PC-3 (cell line): Measurements from ENCODE around the gene SRGAP3. TPM values are rescaled to one million over a fixed set of nuclear protein-coding genes. Genes with fewer than 3 reads are reported as not detected.

Experiments
- ATAC-seq: fragments of 200-7000 bp; cut with Tn5 transposase; 2 replicates; pipeline ENCODE4 v1.9.1; 2020; ENCODE audit warnings: mild to moderate bottlenecking, moderate library complexity
- BruUV-seq: library from RNA; stranded (reverse); fragments of 400-500 nt; replicated peaks from 2 replicates; lab custom pipeline; 2021; lab: Mats Ljungman, UMichigan
- CTCF ChIA-PET: fragments of 300-600 bp; sonication (Branson Sonifier 250); formaldehyde crosslinking; loops from one replicate; lab custom pipeline; 2022; ENCODE audit warnings: antibody characterized with exemption; lab: Charles Lee
- POLR2A ChIA-PET: fragments of 300-600 bp; sonication (Branson Sonifier 250); formaldehyde crosslinking; loops from one replicate; lab custom pipeline; 2022; ENCODE audit warnings: antibody characterized with exemption; ENCODE audit not compliant: unreplicated experiment; lab: Charles Lee
- DNase-seq: peaks from one replicate; pipeline ENCODE4 v3.0.0-alpha.2; 2015
- H2AFZ ChIP-seq: fragments of 300-600 bp; sonication (generic); 2 replicates; pipeline ENCODE4 v1.6.0; 2016; ENCODE audit warnings: antibody characterized with exemption, low read length
- H3F3A ChIP-seq: fragments of 300-600 bp; sonication (generic); one replicate; pipeline ENCODE4 v1.6.0; 2017; ENCODE audit warnings: antibody characterized with exemption, low read length, control low read depth, mild to moderate bottlenecking; ENCODE audit not compliant: unreplicated experiment
- H3K27ac ChIP-seq: fragments of 300-600 bp; sonication (generic); 2 replicates; pipeline ENCODE4 v1.5.1; 2016; ENCODE audit warnings: mild to moderate bottlenecking, low read length
- H3K27me3 ChIP-seq: fragments of 300-600 bp; sonication (generic); 2 replicates; pipeline ENCODE4 v1.6.1; 2016; ENCODE audit warnings: low read length, mixed read lengths
- H3K36me3 ChIP-seq: fragments of 300-600 bp; sonication (generic); 2 replicates; pipeline ENCODE4 v1.6.1; 2016; ENCODE audit warnings: low read depth, mixed run types, low read length, mixed read lengths
- H3K4me1 ChIP-seq: fragments of 300-600 bp; sonication (generic); 2 replicates; pipeline ENCODE4 v1.5.1; 2016; ENCODE audit warnings: low read length; ENCODE audit not compliant: insufficient read depth
- H3K4me2 ChIP-seq: fragments of 300-600 bp; sonication (generic); 2 replicates; pipeline ENCODE4 v1.6.0; 2016; ENCODE audit warnings: low read length
- H3K4me3 ChIP-seq: fragments of 300-600 bp; sonication (generic); 2 replicates; pipeline ENCODE4 v1.5.1; 2016; ENCODE audit warnings: mild to moderate bottlenecking, low read length, mixed read lengths
- H3K79me2 ChIP-seq: fragments of 300-600 bp; sonication (generic); 2 replicates; pipeline ENCODE4 v1.6.1; 2017; ENCODE audit warnings: low read length, mixed read lengths
- H3K9ac ChIP-seq: fragments of 300-600 bp; sonication (generic); 2 replicates; pipeline ENCODE4 v1.6.0; 2016; ENCODE audit warnings: mild to moderate bottlenecking, low read length
- H3K9me2 ChIP-seq: fragments of 300-600 bp; sonication (generic); replicated peaks from 2 replicates; pipeline ENCODE4 v1.6.1; 2016; ENCODE audit warnings: mixed run types, low read length, mixed read lengths
- H3K9me3 ChIP-seq: fragments of 300-600 bp; sonication (generic); 2 replicates; pipeline ENCODE4 v1.6.1; 2016; ENCODE audit warnings: low read length, mixed read lengths
- H4K20me1 ChIP-seq: fragments of 300-600 bp; sonication (generic); 2 replicates; pipeline ENCODE4 v1.6.1; 2016; ENCODE audit warnings: low read length, mixed read lengths
- EZH2 ChIP-seq: fragments of 300-600 bp; sonication (generic); IDR thresholded peaks from one replicate; pipeline ENCODE4 v1.6.1; 2017; ENCODE audit warnings: antibody characterized with exemption, mild to moderate bottlenecking, low read length; ENCODE audit not compliant: unreplicated experiment
- EZH2phosphoT487 ChIP-seq: fragments of 300-600 bp; sonication (generic); IDR thresholded peaks from 2 replicates; pipeline ENCODE4 v1.6.1; 2018; ENCODE audit warnings: mild to moderate bottlenecking, antibody characterized with exemption, low read length, borderline replicate concordance
- intact Hi-C: fragments of 100-400 bp; cut with micrococcal nuclease; formaldehyde crosslinking; loops from 2 replicates; pipeline ENCODE4 v1.9.0; 2023
- total RNA-seq: library from RNA; depleted of rRNA; stranded (reverse); fragments of >200 nt; gene quantifications from 2 replicates; pipeline ENCODE4 v1.2.3, GENCODE V29; 2014
- TF ChIP-seq, protein P1 (sequence below): fragments of 300-600 bp; sonication (generic); conservative IDR thresholded peaks from 2 replicates; pipeline ENCODE4 v1.5.1; 2017; ENCODE audit warnings: antibody characterized with exemption, low read depth, mild to moderate bottlenecking, low read length

The SRGAP3 gene
- total RNA-seq, 1 experiment from 2014 or later, result 7.5 TPM

DNA sequence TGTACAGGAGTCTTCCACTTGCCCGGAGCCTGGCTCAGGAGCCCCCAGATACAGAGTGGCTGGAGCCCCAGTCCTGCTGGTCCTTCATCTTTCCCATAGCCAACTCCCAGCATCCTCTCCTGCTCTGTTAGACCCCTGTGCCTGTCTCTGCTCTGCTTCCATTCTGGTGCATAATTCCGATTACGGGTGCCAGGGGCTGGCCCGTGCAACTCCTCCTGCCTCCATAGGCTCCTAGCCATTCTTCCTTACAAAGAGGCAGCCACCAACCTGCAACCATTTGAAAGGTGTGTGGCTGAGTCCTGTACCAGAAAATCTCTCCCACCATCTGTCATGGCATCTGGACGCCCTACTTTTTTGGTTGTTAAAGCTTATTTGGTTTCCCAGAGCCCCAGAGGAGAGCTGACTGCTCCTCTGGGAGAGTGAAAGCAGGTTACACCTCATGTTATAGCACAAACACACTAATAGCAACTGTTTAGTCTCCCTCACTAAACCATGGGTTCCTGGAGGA, 281.0 kb downstream of the SRGAP3 start:
- Histone ChIP-seq H3K27me3 (no peaks in the 10 kb centered on the region), H2AFZ (no peak overlapping the region), H3K9ac (no peak overlapping the region), H3K79me2 (no peaks in the 10 kb centered on the region), H3K4me2 (no peak overlapping the region), H3K4me3 (no peak overlapping the region), H3K9me2 (no peaks in the 10 kb centered on the region), H4K20me1 (no peaks in the 10 kb centered on the region), H3K9me3 (no peaks in the 10 kb centered on the region), H3K36me3 (no peaks in the 10 kb centered on the region), H3K27ac (no peak overlapping the region), H3F3A (peaks cover 4% of the 10 kb centered on the region), H3K4me1 (peaks cover 25% of the 10 kb centered on the region)
- ChIA-PET CTCF (interaction anchor here (1.6 kb wide), 1 partner anchor 334 kb away, joined by 10 read pairs; no protein-coding TSS in a partner anchor), POLR2A (no interaction called here)
- DNase-seq (no peak), ATAC-seq (no peak)
- intact Hi-C loops, result loop anchor here (10.0 kb wide), 1 partner anchor 284 kb away; no protein-coding TSS in a partner anchor
- no TSS peak for BruUV-seq
- TF ChIP-seq EZH2, result no peak
- no peak for TF ChIP-seq EZH2phosphoT487
- TF ChIP-seq, protein P1, sequence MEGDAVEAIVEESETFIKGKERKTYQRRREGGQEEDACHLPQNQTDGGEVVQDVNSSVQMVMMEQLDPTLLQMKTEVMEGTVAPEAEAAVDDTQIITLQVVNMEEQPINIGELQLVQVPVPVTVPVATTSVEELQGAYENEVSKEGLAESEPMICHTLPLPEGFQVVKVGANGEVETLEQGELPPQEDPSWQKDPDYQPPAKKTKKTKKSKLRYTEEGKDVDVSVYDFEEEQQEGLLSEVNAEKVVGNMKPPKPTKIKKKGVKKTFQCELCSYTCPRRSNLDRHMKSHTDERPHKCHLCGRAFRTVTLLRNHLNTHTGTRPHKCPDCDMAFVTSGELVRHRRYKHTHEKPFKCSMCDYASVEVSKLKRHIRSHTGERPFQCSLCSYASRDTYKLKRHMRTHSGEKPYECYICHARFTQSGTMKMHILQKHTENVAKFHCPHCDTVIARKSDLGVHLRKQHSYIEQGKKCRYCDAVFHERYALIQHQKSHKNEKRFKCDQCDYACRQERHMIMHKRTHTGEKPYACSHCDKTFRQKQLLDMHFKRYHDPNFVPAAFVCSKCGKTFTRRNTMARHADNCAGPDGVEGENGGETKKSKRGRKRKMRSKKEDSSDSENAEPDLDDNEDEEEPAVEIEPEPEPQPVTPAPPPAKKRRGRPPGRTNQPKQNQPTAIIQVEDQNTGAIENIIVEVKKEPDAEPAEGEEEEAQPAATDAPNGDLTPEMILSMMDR, result no peak

GRCh38 chr3:8967553-8967952, 281.9 kb downstream of the SRGAP3 start:
- POLR2A ChIA-PET, result no interaction called here
- Histone ChIP-seq H4K20me1 (no peaks in the 10 kb centered on the region), H3K36me3 (no peaks in the 10 kb centered on the region), H3K27ac (no peak overlapping the region), H3K9me3 (no peaks in the 10 kb centered on the region), H2AFZ (no peak overlapping the region), H3K79me2 (peaks cover 8% of the 10 kb centered on the region), H3K4me3 (no peak overlapping the region), H3K4me2 (no peak overlapping the region), H3F3A (peaks cover 4% of the 10 kb centered on the region), H3K9me2 (no peaks in the 10 kb centered on the region), H3K27me3 (no peaks in the 10 kb centered on the region), H3K9ac (no peak overlapping the region), H3K4me1 (peaks cover 25% of the 10 kb centered on the region)
- BruUV-seq, result no TSS peak
- intact Hi-C loops, result loop anchor here (10.0 kb wide), 1 partner anchor 283 kb away; no protein-coding TSS in a partner anchor
- DNase-seq (no peak), ATAC-seq (no peak)
- CTCF ChIA-PET, result no interaction called here
- TF ChIP-seq EZH2phosphoT487 (no peak), EZH2 (no peak)
- TF ChIP-seq, protein P1, result no peak

DNA sequence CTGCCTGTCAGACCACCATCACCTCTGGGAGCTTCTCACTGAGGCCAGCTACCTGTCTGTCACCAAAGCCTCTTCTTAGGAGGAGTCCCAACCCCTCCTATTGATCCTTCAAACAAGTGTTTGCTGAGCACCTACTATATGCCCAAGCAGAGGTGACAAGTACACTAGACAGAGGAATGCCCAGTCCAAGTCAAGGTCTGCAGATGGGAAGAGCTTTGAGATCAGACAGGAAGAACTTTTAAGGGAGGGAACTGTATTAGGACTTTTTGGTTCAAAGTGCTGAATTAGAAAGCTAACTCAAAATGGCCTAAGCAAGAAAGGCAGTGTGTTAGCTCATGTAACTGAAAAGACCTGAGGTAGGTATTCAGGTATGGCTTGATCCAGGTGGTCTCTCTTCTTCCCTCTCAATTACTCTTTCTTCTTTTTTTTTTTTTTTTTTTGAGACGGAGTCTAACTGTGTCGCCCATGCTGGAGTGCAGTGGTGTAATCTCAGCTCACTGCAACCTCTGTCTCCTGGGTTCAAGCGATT, 282.6 kb downstream of the SRGAP3 start:
- H4K20me1 ChIP-seq, result no peaks in the 10 kb centered on the region
- ATAC-seq (no peak), DNase-seq (no peak)
- H3K36me3 ChIP-seq, result no peaks in the 10 kb centered on the region
- ChIA-PET CTCF (no interaction called here), POLR2A (no interaction called here)
- H3K27me3 ChIP-seq, result no peaks in the 10 kb centered on the region
- H3K4me1 ChIP-seq, result peaks cover 30% of the 10 kb centered on the region
- H3K9ac ChIP-seq, result no peak overlapping the region
- no peak overlapping the region for H3K27ac ChIP-seq
- H3F3A ChIP-seq, result peaks cover 4% of the 10 kb centered on the region
- H3K4me3 ChIP-seq, result no peak overlapping the region
- no TSS peak for BruUV-seq
- intact Hi-C loops, result loop anchor here (10.0 kb wide), 1 partner anchor 282 kb away; no protein-coding TSS in a partner anchor
- no peaks in the 10 kb centered on the region for H3K9me2 ChIP-seq
- H3K9me3 ChIP-seq, result no peaks in the 10 kb centered on the region
- TF ChIP-seq, protein P1, result no peak
- no peak for TF ChIP-seq EZH2phosphoT487
- TF ChIP-seq EZH2, result no peak
- no peak overlapping the region for H2AFZ ChIP-seq
- H3K79me2 ChIP-seq, result peaks cover 14% of the 10 kb centered on the region
- H3K4me2 ChIP-seq, result no peak overlapping the region
